ENCODE measurements around the gene RGL3. TPM values are rescaled to one million over a fixed set of nuclear protein-coding genes. Genes with fewer than 3 reads are reported as not detected.
"Not testable (repeated sequence)": the region's sequence is repeated elsewhere in the genome, so short reads cannot be mapped to it uniquely, and the experiment has no call there.

RGL3 gene
- total RNA-seq, 1 donor from 2014 or later: 3.6 TPM

DNA sequence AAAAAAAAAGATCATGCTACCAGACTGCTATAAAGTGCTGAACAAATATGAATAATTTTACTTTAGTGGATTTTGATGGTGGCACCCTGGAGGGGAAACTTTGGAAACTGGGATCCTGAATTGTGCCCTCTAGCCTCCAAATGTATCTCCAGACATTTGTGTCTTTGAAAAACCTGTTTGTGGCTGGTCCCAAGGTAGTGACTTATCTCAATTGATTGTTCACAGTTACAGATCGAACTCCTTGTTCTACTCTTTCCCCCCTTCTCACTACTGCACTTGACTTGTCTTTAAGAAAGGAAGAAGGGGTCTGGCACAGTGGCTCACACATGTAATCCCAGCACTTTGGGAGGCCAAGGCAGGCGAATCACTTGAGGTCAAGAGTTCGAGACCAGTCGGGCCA is 10.5 kb downstream of the RGL3 start:
- Mint-ChIP-seq H3K9me3 (ENCODE audit: unreplicated experiment) (no peaks in the 10 kb centered on the region), H3K4me3 (ENCODE audit: unreplicated experiment) (no peak overlapping the region), H3K27ac (ENCODE audit: unreplicated experiment) (no peak overlapping the region), H3K27me3 (ENCODE audit: low read depth, unreplicated experiment) (no peaks in the 10 kb centered on the region), H3K36me3 (ENCODE audit: low read depth, unreplicated experiment) (no peaks in the 10 kb centered on the region), H3K4me1 (ENCODE audit: low read depth, unreplicated experiment) (peaks cover 2% of the 10 kb centered on the region)
- TF ChIP-seq CTCF (IDR thresholded peaks at IDR 0.05; ENCODE audit: insufficient read depth, low read depth, low read length): no peak
- no peak for TF ChIP-seq EZH2 (IDR thresholded peaks at IDR 0.05; ENCODE audit: insufficient read depth, low read length)
- FAIRE-seq (no peak), DNase-seq (ENCODE audit: low read depth) (no peak)
- no peaks in the 10 kb centered on the region for H3K79me2 ChIP-seq (ENCODE audit: insufficient read depth, low read length)
- H3K27ac ChIP-seq (ENCODE audit: low read depth, low read length): no peak overlapping the region
- no peak overlapping the region for H3K4me3 ChIP-seq (ENCODE audit: insufficient read depth, low read depth, low read length)
- no peak overlapping the region for H3K4me2 ChIP-seq (ENCODE audit: low read length)
- no peaks in the 10 kb centered on the region for H3K9me3 ChIP-seq (ENCODE audit: insufficient read depth, low read depth, low read length)
- H3K4me1 ChIP-seq (ENCODE audit: insufficient read depth, low read length): peaks cover 3% of the 10 kb centered on the region
- H3K9ac ChIP-seq (ENCODE audit: low read length): no peak overlapping the region
- no peaks in the 10 kb centered on the region for H3K36me3 ChIP-seq (ENCODE audit: insufficient read depth, low read length)
- H2AFZ ChIP-seq (ENCODE audit: low read depth, low read length): no peak overlapping the region
- H3K27me3 ChIP-seq (ENCODE audit: insufficient read depth, low read length): peaks cover 3% of the 10 kb centered on the region
- H4K20me1 ChIP-seq (ENCODE audit: insufficient read depth, low read length): no peaks in the 10 kb centered on the region

DNA sequence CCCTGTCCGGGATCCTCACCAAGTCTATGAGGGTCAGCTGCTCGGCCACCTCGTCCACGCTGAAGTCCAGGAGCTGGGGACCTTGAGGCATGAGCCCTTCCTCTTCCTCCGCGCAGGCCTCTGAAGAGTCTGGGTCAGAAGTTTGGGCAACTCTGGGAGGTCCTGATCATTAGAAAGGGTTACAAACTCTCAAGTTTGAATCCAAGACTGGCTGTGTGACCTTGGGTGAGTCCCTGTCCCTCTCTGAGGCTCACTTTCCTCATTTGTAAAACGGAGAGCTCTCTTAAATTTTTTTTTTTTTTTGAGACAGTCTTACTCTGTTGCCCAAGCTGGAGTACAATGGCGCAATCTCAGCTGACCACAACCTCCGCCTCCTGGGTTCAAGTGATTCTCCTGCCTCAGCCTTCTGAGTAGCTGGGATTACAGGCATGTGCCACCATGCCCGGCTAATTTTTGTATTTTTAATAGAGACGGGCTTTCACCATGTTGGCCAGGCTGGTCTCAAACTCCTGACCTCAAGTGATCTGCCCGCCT is 12.3 kb downstream of the RGL3 start:
- H3K27ac Mint-ChIP-seq (ENCODE audit: unreplicated experiment); H3K4me1 Mint-ChIP-seq (ENCODE audit: low read depth, unreplicated experiment); H3K9me3 ChIP-seq (ENCODE audit: insufficient read depth, low read depth, low read length); H3K9me3 Mint-ChIP-seq (ENCODE audit: unreplicated experiment); H3K4me1 ChIP-seq (ENCODE audit: insufficient read depth, low read length); H3K4me3 Mint-ChIP-seq (ENCODE audit: unreplicated experiment); H3K27ac ChIP-seq (ENCODE audit: low read depth, low read length); DNase-seq (ENCODE audit: low read depth); H3K27me3 Mint-ChIP-seq (ENCODE audit: low read depth, unreplicated experiment); H3K36me3 ChIP-seq (ENCODE audit: insufficient read depth, low read length); H3K36me3 Mint-ChIP-seq (ENCODE audit: low read depth, unreplicated experiment); H3K79me2 ChIP-seq (ENCODE audit: insufficient read depth, low read length); H3K4me3 ChIP-seq (ENCODE audit: insufficient read depth, low read depth, low read length); H2AFZ ChIP-seq (ENCODE audit: low read depth, low read length); H3K27me3 ChIP-seq (ENCODE audit: insufficient read depth, low read length); H3K9ac ChIP-seq (ENCODE audit: low read length); H4K20me1 ChIP-seq (ENCODE audit: insufficient read depth, low read length); FAIRE-seq; H3K4me2 ChIP-seq (ENCODE audit: low read length): not testable (repeated sequence)

DNA sequence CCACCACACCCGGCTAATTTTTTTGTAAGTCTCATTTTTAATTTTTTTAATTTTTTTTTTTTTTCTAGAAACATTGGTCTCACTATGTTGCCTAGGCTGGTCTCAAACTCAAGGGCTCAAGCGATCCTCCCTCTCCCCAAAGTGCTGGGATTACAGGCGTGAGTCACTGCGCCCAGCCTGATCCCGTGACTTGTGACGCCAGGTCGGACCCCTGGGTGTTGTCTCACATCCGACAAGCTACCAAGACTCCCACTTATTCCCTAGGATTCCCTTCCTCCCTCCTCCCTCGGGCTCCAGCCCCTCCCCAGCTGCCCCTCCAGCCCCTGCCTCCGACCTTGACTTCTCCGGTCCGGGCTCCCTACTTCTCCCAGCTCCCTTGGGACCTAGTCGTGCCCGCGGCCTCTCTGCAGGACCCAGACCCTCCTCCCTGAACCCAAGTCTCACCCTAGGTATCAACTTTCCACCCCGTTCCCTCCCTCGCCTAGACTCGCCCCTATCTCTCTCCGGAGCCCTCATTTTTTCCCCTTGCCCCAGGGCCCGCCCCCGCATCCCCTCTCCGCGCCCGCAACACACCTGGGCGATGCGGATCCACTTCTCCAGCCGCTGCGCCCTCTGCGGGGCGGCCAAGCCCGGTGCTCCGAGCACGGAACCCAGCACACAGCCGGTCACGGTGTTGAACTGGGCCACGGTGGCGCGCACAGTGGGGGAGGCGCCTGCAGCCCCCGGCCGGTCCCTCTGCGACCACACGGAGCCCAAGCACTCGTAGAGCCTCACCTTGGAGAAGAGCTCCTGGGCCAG is 13.1 kb downstream of the RGL3 start:
- Histone ChIP-seq H3K27ac (ENCODE audit: low read depth, low read length) (no peak overlapping the region), H3K4me1 (ENCODE audit: insufficient read depth, low read length) (peaks cover 3% of the 10 kb centered on the region), H3K79me2 (ENCODE audit: insufficient read depth, low read length) (no peaks in the 10 kb centered on the region), H3K36me3 (ENCODE audit: insufficient read depth, low read length) (no peaks in the 10 kb centered on the region), H3K9ac (ENCODE audit: low read length) (no peak overlapping the region), H3K9me3 (ENCODE audit: insufficient read depth, low read depth, low read length) (no peaks in the 10 kb centered on the region), H2AFZ (ENCODE audit: low read depth, low read length) (no peak overlapping the region), H3K27me3 (ENCODE audit: insufficient read depth, low read length) (peaks cover 3% of the 10 kb centered on the region), H3K4me3 (ENCODE audit: insufficient read depth, low read depth, low read length) (no peak overlapping the region), H4K20me1 (ENCODE audit: insufficient read depth, low read length) (no peaks in the 10 kb centered on the region), H3K4me2 (ENCODE audit: low read length) (no peak overlapping the region)
- Mint-ChIP-seq H3K27me3 (ENCODE audit: low read depth, unreplicated experiment) (no peaks in the 10 kb centered on the region), H3K36me3 (ENCODE audit: low read depth, unreplicated experiment) (no peaks in the 10 kb centered on the region), H3K27ac (ENCODE audit: unreplicated experiment) (no peak overlapping the region), H3K4me1 (ENCODE audit: low read depth, unreplicated experiment) (peaks cover 2% of the 10 kb centered on the region), H3K4me3 (ENCODE audit: unreplicated experiment) (no peak overlapping the region), H3K9me3 (ENCODE audit: unreplicated experiment) (no peaks in the 10 kb centered on the region)
- TF ChIP-seq CTCF (IDR thresholded peaks at IDR 0.05; ENCODE audit: insufficient read depth, low read depth, low read length) (no peak), EZH2 (IDR thresholded peaks at IDR 0.05; ENCODE audit: insufficient read depth, low read length) (no peak)
- FAIRE-seq (no peak), DNase-seq (ENCODE audit: low read depth) (no peak)

All from astrocyte (in vitro differentiated cells and primary cell).